Activated effector memory CD4-positive, alpha-beta T cell treated with anti-CD3 and anti-CD28 coated beads, Interleukin-2, amount 50 U/mL, for 16 hours (primary cell): ENCODE measurements around the gene R3HDM4.
"Not testable (repeated sequence)": the region's sequence is repeated elsewhere in the genome, so short reads cannot be mapped to it uniquely, and the experiment has no call there.

ENCODE experiments used
- DNase-seq: peaks from one replicate; pipeline ENCODE4 v3.0.0-alpha.2; 2020

Gene R3HDM4

DNA sequence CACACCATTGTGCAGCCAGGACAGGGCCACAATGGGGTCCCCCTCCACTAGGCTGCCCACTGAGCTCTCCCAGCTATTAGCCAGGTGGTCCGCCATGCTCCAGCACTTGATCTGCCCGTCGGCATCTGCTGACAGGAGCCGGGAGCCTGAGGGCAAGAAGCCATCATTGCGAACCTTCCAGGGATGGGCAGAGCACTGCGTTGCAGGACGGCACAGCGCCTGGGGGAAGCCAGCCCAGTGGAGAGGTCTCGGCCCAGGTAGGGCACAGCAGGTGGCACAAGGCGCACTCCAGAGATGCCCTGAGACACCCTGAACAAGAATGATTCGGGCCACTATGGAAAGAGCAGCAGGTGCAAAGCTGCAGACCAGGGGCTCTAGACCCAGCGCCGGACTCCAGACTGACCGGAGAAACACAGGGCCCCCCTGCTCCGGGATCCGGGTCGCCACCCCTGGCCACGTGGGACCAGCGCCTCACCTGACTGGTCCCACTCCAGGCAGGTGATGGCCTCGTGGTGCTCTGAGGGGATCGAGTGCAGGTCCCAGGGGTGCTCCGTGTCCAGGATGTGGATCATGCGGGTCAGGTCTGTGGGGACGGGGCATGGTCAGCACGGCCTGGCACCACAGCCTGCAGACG, 23.2 kb downstream of the R3HDM4 start:
- DNase-seq, result no peak

- peak; percentile 85 for DNase-seq
Observed at GRCh38 chr19:888581-889385, 24.2 kb downstream of the R3HDM4 start.

GRCh38 chr19:887599-887998, 25.4 kb downstream of the R3HDM4 start:
- no peak for DNase-seq

DNA sequence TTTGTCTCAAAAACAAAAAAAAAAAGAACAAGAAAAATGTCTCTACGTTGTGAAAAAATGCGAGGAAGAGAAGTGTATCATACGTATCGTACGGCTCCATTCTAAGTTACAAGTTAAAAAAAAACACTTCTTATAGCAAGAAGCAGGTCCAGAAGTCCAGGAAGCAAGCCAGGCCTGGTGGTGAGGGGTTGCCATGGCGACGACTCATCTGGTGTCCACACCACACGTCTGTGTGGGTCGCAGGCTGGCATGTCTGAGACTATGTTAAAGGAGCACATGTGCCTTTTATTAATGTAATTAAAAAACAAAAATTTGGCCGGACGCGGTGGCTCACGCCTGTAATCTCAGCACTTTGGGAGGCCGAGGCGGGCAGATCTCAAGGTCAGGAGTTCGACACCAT, 25.9 kb downstream of the R3HDM4 start:
- DNase-seq, result no peak

GRCh38 chr19:885536-886224, 27.3 kb downstream of the R3HDM4 start:
- DNase-seq, result no peak

DNA sequence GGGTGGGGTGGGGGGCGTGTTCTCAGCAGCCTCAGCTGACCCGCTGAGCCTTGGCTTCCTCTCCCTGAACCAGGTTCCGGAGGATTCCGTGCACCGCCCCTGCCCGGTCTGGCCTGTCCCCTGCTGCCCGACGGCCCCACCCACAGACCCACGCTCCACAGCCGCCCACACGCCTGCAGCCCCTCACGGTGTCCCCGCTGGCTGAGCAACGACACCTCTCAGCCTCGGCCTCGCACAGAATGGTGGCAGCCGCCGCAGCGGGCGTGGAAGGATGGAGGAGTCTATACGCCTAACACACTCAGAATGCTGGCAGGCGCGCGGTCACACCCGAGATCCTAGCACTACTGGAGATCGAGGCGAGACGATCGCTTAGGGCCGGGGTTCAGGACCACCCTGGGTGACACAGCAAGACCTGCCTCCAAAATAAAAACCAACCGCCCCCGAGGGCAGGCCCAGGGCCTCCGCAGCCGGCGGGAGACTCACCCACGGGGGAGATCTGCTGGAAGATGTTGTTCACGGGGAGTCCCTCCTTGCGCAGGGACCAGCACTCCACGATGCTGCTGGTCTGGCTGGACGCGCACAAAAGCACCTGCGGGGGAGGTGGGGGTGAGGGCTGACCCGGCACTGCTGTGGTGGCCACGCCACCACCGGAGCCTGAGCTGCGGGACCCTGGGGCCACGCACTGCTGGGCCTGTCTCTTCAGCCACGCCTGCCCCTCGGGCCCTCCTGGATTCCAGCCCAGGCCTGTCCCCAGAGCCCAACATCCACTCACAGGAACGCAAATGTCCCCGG, 28.4 kb downstream of the R3HDM4 start:
- DNase-seq, result no peak

DNA sequence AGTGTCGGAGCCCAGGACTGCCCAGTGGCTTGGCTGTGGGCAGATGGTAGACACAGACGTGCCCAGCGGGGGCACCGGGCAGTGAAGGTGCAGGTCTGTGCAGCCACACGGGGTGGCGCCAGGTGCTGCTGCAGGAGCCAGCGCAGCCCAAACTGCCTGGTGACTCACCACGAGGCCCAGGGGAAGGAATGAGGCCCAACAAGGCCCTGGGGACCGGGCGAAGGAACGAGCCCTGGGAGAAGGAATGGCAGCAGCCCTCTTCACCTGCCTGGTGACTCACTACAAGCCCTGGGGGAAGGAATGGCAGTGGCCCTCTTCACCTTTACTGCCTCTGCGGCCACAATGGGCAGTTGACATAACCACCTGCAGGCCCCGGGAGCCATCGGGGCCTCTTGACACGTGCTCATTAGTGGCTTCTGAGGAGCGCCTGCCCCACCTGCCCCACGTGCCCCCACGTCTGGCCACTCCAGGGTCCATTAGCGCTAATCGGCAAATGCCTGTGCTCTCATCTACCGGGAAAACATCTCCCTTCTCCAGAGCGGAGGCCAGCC, 29.3 kb downstream of the R3HDM4 start:
- no peak for DNase-seq

DNA sequence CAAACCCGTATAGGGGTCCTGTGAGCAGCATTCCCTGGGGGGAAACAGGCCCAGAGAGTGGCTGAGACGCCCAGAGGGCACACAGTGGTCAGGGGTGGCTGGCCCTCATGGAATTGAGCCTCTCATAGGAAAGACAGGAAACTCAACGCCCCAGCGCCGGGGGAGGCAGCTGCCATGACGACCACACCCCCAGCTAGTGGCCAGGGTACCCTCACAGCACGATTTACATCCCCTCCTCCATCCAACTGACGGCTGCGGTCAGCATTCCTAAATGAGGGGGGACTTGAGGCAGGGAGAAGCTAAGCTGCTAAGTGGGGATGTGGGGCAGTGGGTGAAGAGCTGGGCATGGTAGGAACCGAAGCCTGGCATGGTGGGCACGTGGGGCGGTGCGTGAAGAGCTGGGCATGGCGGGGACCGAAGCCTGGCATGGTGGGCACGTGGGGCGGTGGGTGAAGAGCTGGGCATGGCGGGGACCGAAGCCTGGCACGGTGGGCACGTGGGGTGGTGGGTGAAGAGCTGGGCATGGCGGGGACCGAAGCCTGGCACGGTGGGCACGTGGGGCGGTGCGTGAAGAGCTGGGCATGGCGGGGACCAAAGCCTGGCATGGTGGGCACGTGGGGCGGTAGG, 30.0 kb downstream of the R3HDM4 start:
- DNase-seq, result no peak

DNA sequence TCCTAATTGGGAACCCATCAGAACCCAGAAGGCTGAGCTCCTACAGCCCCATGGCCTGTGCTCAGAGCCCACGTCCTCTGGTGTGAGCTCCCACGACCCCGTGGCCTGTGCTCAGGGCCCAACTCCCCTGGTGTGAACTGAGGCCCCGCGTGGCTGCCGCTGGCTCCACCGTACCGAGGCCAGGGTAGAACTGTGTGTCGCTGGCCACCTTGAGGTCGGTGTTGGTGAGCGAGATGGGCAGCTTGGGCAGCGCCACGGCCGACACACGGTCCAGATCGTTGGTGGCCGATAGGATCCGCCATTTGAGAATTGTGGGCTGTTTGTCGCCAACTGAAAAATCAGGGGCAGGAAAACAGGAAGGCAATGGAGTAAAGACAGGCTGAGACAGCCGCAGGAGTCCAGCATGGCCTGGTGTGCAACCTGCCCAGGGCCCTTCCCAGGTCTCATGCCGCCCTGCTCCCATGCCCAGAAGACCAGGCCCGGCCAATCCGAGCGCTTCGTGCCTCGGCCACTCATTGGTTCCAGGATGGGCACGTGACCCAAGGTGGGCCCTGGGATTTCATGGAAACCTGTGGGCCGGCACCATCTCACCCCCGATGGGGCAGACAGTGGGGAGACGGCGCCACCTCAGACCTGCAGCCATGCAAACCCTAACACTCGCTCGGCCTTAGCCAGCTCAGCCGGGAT, 31.5 kb downstream of the R3HDM4 start:
- DNase-seq, result no peak

GRCh38 chr19:879711-880438, 33.1 kb downstream of the R3HDM4 start:
- no peak for DNase-seq

- not testable (repeated sequence) for DNase-seq
Observed at GRCh38 chr19:878751-879561, 34.1 kb downstream of the R3HDM4 start.

GRCh38 chr19:877992-878660, 34.9 kb downstream of the R3HDM4 start:
- DNase-seq, result not testable (repeated sequence)

DNA sequence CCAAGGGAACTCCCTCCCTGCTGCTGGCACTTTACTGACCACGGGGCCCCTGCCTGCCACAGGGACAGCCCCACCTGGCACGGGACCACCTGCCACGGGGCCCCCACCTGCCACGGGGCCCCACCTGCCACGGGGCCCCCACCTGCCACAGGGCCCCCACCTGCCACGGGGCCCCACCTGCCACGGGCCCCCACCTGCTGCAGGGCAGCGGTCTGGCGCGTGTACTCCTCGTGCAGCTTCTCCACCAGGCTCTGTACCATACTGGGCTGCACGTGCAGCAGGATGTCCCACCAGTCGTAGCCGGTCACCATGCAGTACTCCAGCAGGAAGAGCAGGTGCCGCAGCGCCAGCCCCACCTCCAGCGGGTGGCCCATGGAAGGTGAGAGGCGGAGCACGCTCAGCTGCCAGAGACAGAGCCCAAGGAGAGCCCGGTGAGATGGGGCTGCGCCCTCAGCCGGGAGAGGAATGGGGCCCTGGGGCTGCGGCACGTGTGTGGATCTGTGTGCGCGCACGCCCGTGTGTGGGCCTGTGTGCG, 36.2 kb downstream of the R3HDM4 start:
- no peak for DNase-seq

DNA sequence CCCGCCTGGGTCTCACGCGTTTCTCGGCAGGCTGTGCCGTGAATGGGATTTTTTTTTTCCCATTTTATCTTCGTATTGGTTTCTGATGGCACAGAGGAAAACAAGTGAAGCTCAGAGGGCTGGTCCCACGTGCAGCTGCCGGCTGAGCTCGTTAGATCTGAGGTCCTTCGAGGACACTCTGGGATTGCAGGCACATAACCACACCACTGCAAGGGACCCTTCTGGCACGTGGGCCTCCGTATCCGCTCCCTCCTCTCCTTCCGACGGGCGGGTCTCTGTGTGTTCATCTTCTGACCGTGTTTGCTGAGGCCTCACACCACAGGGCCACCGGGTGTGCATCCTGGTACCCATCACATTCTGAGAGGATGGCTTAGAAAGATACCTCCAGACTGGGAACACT, 36.9 kb downstream of the R3HDM4 start:
- DNase-seq, result no peak

GRCh38 chr19:875265-875879, 37.6 kb downstream of the R3HDM4 start:
- no peak for DNase-seq

- no peak for DNase-seq
Observed at GRCh38 chr19:873561-874041, 39.4 kb downstream of the R3HDM4 start.

DNA sequence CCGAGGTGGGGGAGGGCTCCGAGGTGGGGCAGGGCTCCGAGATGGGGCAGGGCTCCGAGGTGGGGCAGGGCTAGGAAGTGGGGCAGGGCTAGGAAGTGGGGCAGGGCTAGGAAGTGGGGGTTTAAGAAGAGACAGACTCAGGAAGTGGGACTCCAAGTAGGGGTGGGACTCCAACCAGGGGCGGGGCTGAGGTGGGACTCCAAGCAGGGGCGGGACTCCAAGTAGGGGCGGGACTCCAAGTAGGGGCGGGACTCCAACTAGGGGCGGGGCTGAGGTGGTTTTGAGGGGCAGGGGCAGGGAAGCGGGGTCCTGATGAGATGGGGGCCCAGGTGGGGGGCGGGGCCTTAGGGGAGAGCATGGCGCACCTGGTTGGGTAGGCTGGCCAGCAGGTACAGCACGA, 39.9 kb downstream of the R3HDM4 start:
- DNase-seq, result peak; percentile 84

- DNase-seq, result peak; percentile 92
Observed at GRCh38 chr19:872266-872951, 40.6 kb downstream of the R3HDM4 start.
